ENCODE data around the gene ADAMTS4. TPM values are rescaled to one million over a fixed set of nuclear protein-coding genes. Genes with fewer than 3 reads are reported as not detected.
"Not testable (repeated sequence)": the region's sequence is repeated elsewhere in the genome, so short reads cannot be mapped to it uniquely, and the experiment has no call there.

ADAMTS4 gene
- 0.43 and 0.95 TPM in 2 replicates for total RNA-seq (2014; rRNA removed; shearing (Covaris generic))

- DNase-seq (ENCODE audit: low spot score) = no peak
- in situ Hi-C loops (cut with HindIII; ENCODE audit: low sequenced_read_pairs) = no loop called here
Measured at GRCh38 chr1:161198897-161199431, at the start of gene ADAMTS4. TSS of gene ADAMTS4 (minus strand) at chr1:161199054. CDS start at chr1:161198627, 427 bp downstream.

GRCh38 chr1:161244888-161245287 lies 46.0 kb upstream of the ADAMTS4 start:
- in situ Hi-C loops (cut with HindIII; ENCODE audit: low sequenced_read_pairs) = no loop called here
- DNase-seq (ENCODE audit: low spot score) = no peak

GRCh38 chr1:161242313-161242712 lies 43.5 kb upstream of the ADAMTS4 start:
- in situ Hi-C loops (cut with HindIII; ENCODE audit: low sequenced_read_pairs) = no loop called here
- DNase-seq (ENCODE audit: low spot score) = no peak

GRCh38 chr1:161241682-161242081 lies 42.8 kb upstream of the ADAMTS4 start:
- no peak for DNase-seq (ENCODE audit: low spot score)
- in situ Hi-C loops (cut with HindIII; ENCODE audit: low sequenced_read_pairs) = no loop called here

GRCh38 chr1:161238039-161238473 lies 39.2 kb upstream of the ADAMTS4 start, which contains the start of gene NR1I3:
TSS of gene NR1I3 (minus strand) at chr1:161238203. CDS start at chr1:161236565, 1,638 bp downstream.
- in situ Hi-C loops (cut with HindIII; ENCODE audit: low sequenced_read_pairs) = no loop called here
- DNase-seq (ENCODE audit: low spot score) = no peak

- DNase-seq (ENCODE audit: low spot score) = no peak
- in situ Hi-C loops (cut with HindIII; ENCODE audit: low sequenced_read_pairs) = no loop called here
Measured at GRCh38 chr1:161235957-161236775, 37.3 kb upstream of the ADAMTS4 start.

GRCh38 chr1:161233102-161233501 lies 34.2 kb upstream of the ADAMTS4 start:
- in situ Hi-C loops (cut with HindIII; ENCODE audit: low sequenced_read_pairs) = no loop called here
- DNase-seq (ENCODE audit: low spot score) = no peak

- in situ Hi-C loops (cut with HindIII; ENCODE audit: low sequenced_read_pairs) = no loop called here
- DNase-seq (ENCODE audit: low spot score) = no peak
Measured at GRCh38 chr1:161230762-161231161, 31.9 kb upstream of the ADAMTS4 start.

GRCh38 chr1:161229896-161230295 lies 31.0 kb upstream of the ADAMTS4 start:
- in situ Hi-C loops (cut with HindIII; ENCODE audit: low sequenced_read_pairs) = no loop called here
- DNase-seq (ENCODE audit: low spot score) = no peak

GRCh38 chr1:161228032-161228431 lies 29.2 kb upstream of the ADAMTS4 start:
- in situ Hi-C loops (cut with HindIII; ENCODE audit: low sequenced_read_pairs) = no loop called here

GRCh38 chr1:161227196-161227871 lies 28.5 kb upstream of the ADAMTS4 start:
- DNase-seq (ENCODE audit: low spot score) = peak; percentile 85
- in situ Hi-C loops (cut with HindIII; ENCODE audit: low sequenced_read_pairs) = no loop called here

More at GRCh38 chr1:161228032-161228431, 29.2 kb upstream of the ADAMTS4 start:
- DNase-seq (ENCODE audit: low spot score) = no peak

GRCh38 chr1:161226759-161227158 lies 27.9 kb upstream of the ADAMTS4 start:
- no peak for DNase-seq (ENCODE audit: low spot score)
- in situ Hi-C loops (cut with HindIII; ENCODE audit: low sequenced_read_pairs) = no loop called here

- in situ Hi-C loops (cut with HindIII; ENCODE audit: low sequenced_read_pairs) = no loop called here
- peak; percentile 21 for DNase-seq (ENCODE audit: low spot score)
Measured at GRCh38 chr1:161226320-161226711, 27.5 kb upstream of the ADAMTS4 start.

- peak; percentile 99 for DNase-seq (ENCODE audit: low spot score)
- in situ Hi-C loops (cut with HindIII; ENCODE audit: low sequenced_read_pairs) = no loop called here
Measured at GRCh38 chr1:161225534-161226319, 26.9 kb upstream of the ADAMTS4 start, which contains the start of gene TOMM40L. TSS of gene TOMM40L (plus strand) at chr1:161226060. CDS start at chr1:161226490, 430 bp downstream.

GRCh38 chr1:161225178-161225533 lies 26.3 kb upstream of the ADAMTS4 start:
- in situ Hi-C loops (cut with HindIII; ENCODE audit: low sequenced_read_pairs) = no loop called here
- DNase-seq (ENCODE audit: low spot score) = no peak

- in situ Hi-C loops (cut with HindIII; ENCODE audit: low sequenced_read_pairs) = loop anchor here (25.0 kb wide), 1 partner anchor 163 kb away; no protein-coding TSS in a partner anchor
- DNase-seq (ENCODE audit: low spot score) = not testable (repeated sequence)
Measured at GRCh38 chr1:161224695-161225087, 25.8 kb upstream of the ADAMTS4 start.

- in situ Hi-C loops (cut with HindIII; ENCODE audit: low sequenced_read_pairs) = loop anchor here (25.0 kb wide), 1 partner anchor 163 kb away; no protein-coding TSS in a partner anchor
- no peak for DNase-seq (ENCODE audit: low spot score)
Measured at GRCh38 chr1:161223805-161224694, 25.2 kb upstream of the ADAMTS4 start.

All from G401 (cell line).